ENCODE results near the gene PSMG3. TPM values are rescaled to one million over a fixed set of nuclear protein-coding genes. Genes with fewer than 3 reads are reported as not detected.
A peak's percentile ranks its signal among the peaks of the same experiment; 100 is the strongest.

The PSMG3 gene
- total RNA-seq, 1 donor from 2014 or later, result 19.7 TPM

GRCh38 chr7:1536743-1537534 is 32.9 kb downstream of the PSMG3 start:
- no peak for TF ChIP-seq CTCF (IDR thresholded peaks at IDR 0.05)
- DNase-seq (peak; percentile 96), ATAC-seq (peak; percentile 86 to 90)
- H3K27ac ChIP-seq, result peak overlapping the region; percentile 94
- no peaks in the 10 kb centered on the region for H3K27me3 ChIP-seq (ENCODE audit: low read depth)
- peaks cover 48% of the 10 kb centered on the region for H3K36me3 ChIP-seq
- H3K4me3 ChIP-seq, result peak overlapping the region; percentile 51
- peaks cover 56% of the 10 kb centered on the region for H3K4me1 ChIP-seq
- intact Hi-C loops (cut with DNase I), result no loop called here
- no peaks in the 10 kb centered on the region for H3K9me3 ChIP-seq

GRCh38 chr7:1536455-1536742 is 33.4 kb downstream of the PSMG3 start:
- peaks cover 43% of the 10 kb centered on the region for H3K36me3 ChIP-seq
- ATAC-seq, result no peak
- peak overlapping the region; percentile 51 for H3K4me3 ChIP-seq
- no peak for DNase-seq
- peak overlapping the region; percentile 94 for H3K27ac ChIP-seq
- intact Hi-C loops (cut with DNase I), result no loop called here
- no peaks in the 10 kb centered on the region for H3K27me3 ChIP-seq (ENCODE audit: low read depth)
- TF ChIP-seq CTCF (IDR thresholded peaks at IDR 0.05), result no peak
- no peaks in the 10 kb centered on the region for H3K9me3 ChIP-seq
- H3K4me1 ChIP-seq, result peaks cover 62% of the 10 kb centered on the region

DNA sequence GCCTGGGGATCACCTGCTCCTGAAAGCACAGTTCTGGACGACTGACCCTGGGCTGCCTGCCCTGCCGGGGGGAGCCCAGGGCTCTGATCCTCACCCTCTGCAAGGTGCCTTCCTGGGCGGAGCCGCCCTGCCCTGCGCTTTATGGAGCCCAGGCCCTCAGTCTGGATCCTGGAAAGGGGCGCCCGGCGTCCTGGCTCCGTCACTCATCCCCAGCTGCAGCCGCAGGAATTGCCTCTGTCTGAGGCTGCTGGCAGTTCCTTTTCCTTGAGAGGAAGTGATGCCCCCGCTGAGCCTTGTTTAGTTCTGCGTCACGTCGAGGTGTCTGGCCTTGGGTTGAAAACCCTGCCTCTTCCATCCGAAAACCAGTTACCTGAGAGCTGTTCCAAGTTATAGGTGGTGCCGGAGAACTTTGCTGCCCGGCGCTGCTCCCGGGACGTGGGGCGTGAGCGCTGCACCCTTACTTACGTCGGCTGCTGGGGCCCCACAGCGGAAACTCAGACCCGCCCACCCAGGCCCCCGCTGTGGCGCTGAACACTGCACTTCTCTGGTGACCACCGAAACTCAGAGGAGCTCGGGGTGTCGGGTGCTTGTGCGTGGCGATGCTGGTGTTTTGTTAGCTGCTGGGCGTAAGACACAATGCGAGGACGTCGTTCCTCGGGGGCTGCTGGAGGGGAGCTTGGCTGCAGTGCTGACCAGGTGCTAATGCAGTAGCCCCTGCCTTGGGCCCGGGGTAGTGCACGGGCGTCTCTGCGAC is 34.0 kb downstream of the PSMG3 start:
- peaks cover 62% of the 10 kb centered on the region for H3K4me1 ChIP-seq
- no peaks in the 10 kb centered on the region for H3K27me3 ChIP-seq (ENCODE audit: low read depth)
- ATAC-seq (no peak), DNase-seq (no peak)
- H3K4me3 ChIP-seq, result peak overlapping the region; percentile 51
- no peak for TF ChIP-seq CTCF (IDR thresholded peaks at IDR 0.05)
- peaks cover 37% of the 10 kb centered on the region for H3K36me3 ChIP-seq
- intact Hi-C loops (cut with DNase I), result no loop called here
- H3K27ac ChIP-seq, result peak overlapping the region; percentile 94
- H3K9me3 ChIP-seq, result no peaks in the 10 kb centered on the region

DNA sequence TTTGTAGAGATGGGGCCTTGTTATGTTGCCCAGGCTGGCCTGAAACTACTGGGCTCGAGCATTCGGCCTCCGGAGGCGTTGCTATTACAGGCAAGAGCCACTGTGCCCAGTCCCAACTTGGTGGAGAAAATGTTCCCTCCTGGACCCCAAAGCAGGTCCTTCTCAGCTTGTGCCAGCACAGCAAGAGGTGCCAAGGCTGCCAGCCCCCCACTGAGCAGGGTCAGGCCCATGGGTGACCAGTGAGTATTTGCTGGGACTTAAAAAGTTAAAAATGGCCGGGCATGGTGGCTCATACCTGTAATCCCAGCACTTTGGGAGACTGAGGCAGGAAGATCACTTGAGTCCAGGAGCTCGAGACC is 34.8 kb downstream of the PSMG3 start:
- no peak for TF ChIP-seq CTCF (IDR thresholded peaks at IDR 0.05)
- no peaks in the 10 kb centered on the region for H3K9me3 ChIP-seq
- ATAC-seq (no peak), DNase-seq (no peak)
- H3K27ac ChIP-seq, result peak overlapping the region; percentile 94
- H3K4me1 ChIP-seq, result peaks cover 63% of the 10 kb centered on the region
- peaks cover 29% of the 10 kb centered on the region for H3K36me3 ChIP-seq
- no peaks in the 10 kb centered on the region for H3K27me3 ChIP-seq (ENCODE audit: low read depth)
- intact Hi-C loops (cut with DNase I), result no loop called here
- no peak overlapping the region for H3K4me3 ChIP-seq

GRCh38 chr7:1534330-1535099 is 35.3 kb downstream of the PSMG3 start:
- Histone ChIP-seq H3K27ac (peak overlapping the region; percentile 94), H3K4me1 (peaks cover 67% of the 10 kb centered on the region), H3K4me3 (no peak overlapping the region), H3K27me3 (ENCODE audit: low read depth) (no peaks in the 10 kb centered on the region), H3K36me3 (peaks cover 24% of the 10 kb centered on the region), H3K9me3 (no peaks in the 10 kb centered on the region)
- DNase-seq (no peak), ATAC-seq (no peak)
- TF ChIP-seq CTCF (IDR thresholded peaks at IDR 0.05), result no peak
- intact Hi-C loops (cut with DNase I), result no loop called here

All from lower lobe of right lung (tissue), 2 donors.